Measurements from ENCODE around the gene KAZALD1. TPM values are rescaled to one million over a fixed set of nuclear protein-coding genes. Genes with fewer than 3 reads are reported as not detected.
A peak's percentile ranks its signal among the peaks of the same experiment; 100 is the strongest.

Gene KAZALD1
- total and polyA plus RNA-seq, 2 donors from 2014 or later: 9.7 to 9.8 TPM

GRCh38 chr10:101055411-101055810 lies 6.4 kb upstream of the KAZALD1 start:
- intact Hi-C loops (cut with DNase I): no loop called here
- no peak for FAIRE-seq
- H3K36me3 ChIP-seq (ENCODE audit: control insufficient read depth in 2 of 3, insufficient read depth in 3 of 3, low read length in 3 of 3): no peaks in the 10 kb centered on the region

GRCh38 chr10:101056365-101057151 lies 5.2 kb upstream of the KAZALD1 start:
- Histone ChIP-seq H3K9ac (ENCODE audit: low read length in 3 of 3) (no peak overlapping the region), H3K27me3 (ENCODE audit: control insufficient read depth, insufficient read depth, low read length) (no peaks in the 10 kb centered on the region), H3K4me1 (ENCODE audit: control insufficient read depth in 2 of 3, insufficient read depth in 2 of 3, low read depth in 1 of 3, low read length in 3 of 3) (peaks cover 0 to 8% (median 0%) of the 10 kb centered on the region in 3 donors), H3K4me3 (ENCODE audit: low read length in 3 of 3) (no peak overlapping the region), H3K27ac (ENCODE audit: low read depth in 2 of 2, low read length in 2 of 2) (no peak overlapping the region), H3K9me3 (ENCODE audit: control insufficient read depth in 2 of 3, insufficient read depth in 1 of 3, low read length in 3 of 3) (no peaks in the 10 kb centered on the region), H3K36me3 (ENCODE audit: control insufficient read depth in 2 of 3, insufficient read depth in 3 of 3, low read length in 3 of 3) (no peaks in the 10 kb centered on the region)
- DNase-seq: peak in 1 of 5 donors; percentile 2
- no peak for FAIRE-seq
- TF ChIP-seq, protein P1, sequence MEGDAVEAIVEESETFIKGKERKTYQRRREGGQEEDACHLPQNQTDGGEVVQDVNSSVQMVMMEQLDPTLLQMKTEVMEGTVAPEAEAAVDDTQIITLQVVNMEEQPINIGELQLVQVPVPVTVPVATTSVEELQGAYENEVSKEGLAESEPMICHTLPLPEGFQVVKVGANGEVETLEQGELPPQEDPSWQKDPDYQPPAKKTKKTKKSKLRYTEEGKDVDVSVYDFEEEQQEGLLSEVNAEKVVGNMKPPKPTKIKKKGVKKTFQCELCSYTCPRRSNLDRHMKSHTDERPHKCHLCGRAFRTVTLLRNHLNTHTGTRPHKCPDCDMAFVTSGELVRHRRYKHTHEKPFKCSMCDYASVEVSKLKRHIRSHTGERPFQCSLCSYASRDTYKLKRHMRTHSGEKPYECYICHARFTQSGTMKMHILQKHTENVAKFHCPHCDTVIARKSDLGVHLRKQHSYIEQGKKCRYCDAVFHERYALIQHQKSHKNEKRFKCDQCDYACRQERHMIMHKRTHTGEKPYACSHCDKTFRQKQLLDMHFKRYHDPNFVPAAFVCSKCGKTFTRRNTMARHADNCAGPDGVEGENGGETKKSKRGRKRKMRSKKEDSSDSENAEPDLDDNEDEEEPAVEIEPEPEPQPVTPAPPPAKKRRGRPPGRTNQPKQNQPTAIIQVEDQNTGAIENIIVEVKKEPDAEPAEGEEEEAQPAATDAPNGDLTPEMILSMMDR (IDR thresholded peaks at IDR 0.05; ENCODE audit: borderline replicate concordance, extremely low read depth, insufficient read depth): no peak
- intact Hi-C loops (cut with DNase I): no loop called here

More at GRCh38 chr10:101055411-101055810, 6.4 kb upstream of the KAZALD1 start:
- Histone ChIP-seq H3K4me3 (ENCODE audit: low read length in 3 of 3) (no peak overlapping the region), H3K27ac (ENCODE audit: low read depth in 2 of 2, low read length in 2 of 2) (no peak overlapping the region), H3K9me3 (ENCODE audit: control insufficient read depth in 2 of 3, insufficient read depth in 1 of 3, low read length in 3 of 3) (no peaks in the 10 kb centered on the region), H3K4me1 (ENCODE audit: control insufficient read depth in 2 of 3, insufficient read depth in 2 of 3, low read depth in 1 of 3, low read length in 3 of 3) (peaks cover 0 to 5% (median 0%) of the 10 kb centered on the region in 3 donors), H3K9ac (ENCODE audit: low read length in 3 of 3) (no peak overlapping the region), H3K27me3 (ENCODE audit: control insufficient read depth, insufficient read depth, low read length) (peaks cover 8% of the 10 kb centered on the region)
- peak in 1 of 5 donors; percentile 2 for DNase-seq
- TF ChIP-seq, protein P1 (IDR thresholded peaks at IDR 0.05; ENCODE audit: borderline replicate concordance, extremely low read depth, insufficient read depth): no peak

DNA sequence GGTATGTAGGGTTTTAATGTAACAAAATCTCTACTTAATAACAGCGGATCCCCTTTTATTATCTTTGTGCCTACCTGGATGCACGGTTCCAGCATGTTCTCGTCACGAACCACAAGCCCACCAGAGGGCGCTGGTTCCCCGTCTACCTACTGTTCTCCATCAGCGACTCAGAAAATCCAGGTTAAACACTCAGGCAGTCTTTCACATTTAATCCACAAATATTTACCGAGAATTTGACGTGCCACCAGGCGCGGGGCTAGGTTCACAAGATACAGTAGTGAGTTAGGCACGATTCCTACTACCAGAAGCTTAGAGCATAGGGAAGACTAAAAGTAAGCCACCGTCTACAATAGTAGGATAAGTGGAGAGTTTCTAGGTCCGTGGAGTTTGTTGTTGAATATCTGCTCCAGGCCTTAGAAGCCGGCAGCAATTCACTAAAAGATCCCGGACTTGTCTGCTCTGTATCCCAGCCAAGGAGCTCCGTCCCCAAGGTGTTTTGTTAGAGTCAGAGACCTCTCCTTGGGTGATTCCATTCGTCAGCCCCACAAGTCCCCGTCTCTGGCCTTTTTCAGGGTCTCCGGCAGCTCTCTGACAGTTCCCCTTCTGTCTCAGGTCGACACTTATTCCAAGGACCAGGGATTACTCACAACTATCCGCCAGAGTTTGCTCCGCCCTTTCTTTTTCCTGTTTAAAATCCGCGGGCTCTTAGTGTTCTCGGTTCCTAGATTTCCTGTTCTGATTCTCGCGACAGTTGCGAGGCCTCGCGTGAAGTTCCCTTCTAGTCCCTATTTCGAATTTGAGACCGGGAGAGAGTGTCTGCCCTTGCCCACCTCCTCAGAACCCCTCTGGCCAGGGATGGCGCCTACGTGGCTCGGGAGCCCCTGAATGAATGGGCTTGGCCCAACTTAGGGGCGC lies 1.5 kb upstream of the KAZALD1 start:
- TF ChIP-seq, protein P1 (IDR thresholded peaks at IDR 0.05; ENCODE audit: borderline replicate concordance, extremely low read depth, insufficient read depth): peak; percentile 88
- intact Hi-C loops (cut with DNase I): no loop called here
- Histone ChIP-seq H3K4me1 (ENCODE audit: control insufficient read depth in 2 of 3, insufficient read depth in 2 of 3, low read depth in 1 of 3, low read length in 3 of 3) (peaks cover 0 to 16% (median 4%) of the 10 kb centered on the region in 3 donors), H3K9me3 (ENCODE audit: control insufficient read depth in 2 of 3, insufficient read depth in 1 of 3, low read length in 3 of 3) (no peaks in the 10 kb centered on the region), H3K4me3 (ENCODE audit: low read length in 3 of 3) (peak overlapping the region; percentile 91 to 98 (median 98)), H3K9ac (ENCODE audit: low read length in 3 of 3) (peak overlapping the region; percentile 80 to 99 (median 95)), H3K27me3 (ENCODE audit: control insufficient read depth, insufficient read depth, low read length) (peaks cover 4% of the 10 kb centered on the region), H3K36me3 (ENCODE audit: control insufficient read depth in 2 of 3, insufficient read depth in 3 of 3, low read length in 3 of 3) (no peaks in the 10 kb centered on the region), H3K27ac (ENCODE audit: low read depth in 2 of 2, low read length in 2 of 2) (peak overlapping the region; percentile 100)
- FAIRE-seq: no peak
- peak; percentile 85 to 98 (median 91) for DNase-seq

Measured in kidney (tissue), 14 donors.